HG03378 (cell line): ENCODE measurements around the gene SCRN2.

Experiments used
- ATAC-seq: cut with Tn5 transposase; IDR thresholded peaks from one replicate; pipeline ENCODE4 v1.9.1; 2021; ENCODE audit warnings: mild to moderate bottlenecking, moderate library complexity; ENCODE audit not compliant: unreplicated experiment

SCRN2 gene

DNA sequence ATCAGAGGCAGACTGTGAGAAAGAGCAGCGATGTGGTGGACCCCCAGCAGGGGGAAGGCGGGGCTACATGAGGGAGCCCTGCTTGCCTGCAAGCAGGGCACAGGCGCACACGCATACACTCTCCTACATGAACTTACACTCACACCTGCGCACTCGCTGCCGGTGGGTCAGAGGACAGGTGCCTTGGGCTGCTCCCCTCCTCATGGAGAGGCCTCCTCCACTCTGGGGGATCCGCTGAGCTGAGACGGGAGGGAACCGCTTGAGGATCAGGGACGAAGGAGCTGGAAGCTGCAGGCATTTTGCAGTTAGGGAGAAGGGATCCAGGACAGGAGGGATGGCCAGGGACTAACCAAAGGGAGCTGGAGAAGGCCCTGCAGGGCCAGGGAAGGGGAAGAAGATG, 33.7 kb downstream of the SCRN2 start:
- no peak for ATAC-seq

DNA sequence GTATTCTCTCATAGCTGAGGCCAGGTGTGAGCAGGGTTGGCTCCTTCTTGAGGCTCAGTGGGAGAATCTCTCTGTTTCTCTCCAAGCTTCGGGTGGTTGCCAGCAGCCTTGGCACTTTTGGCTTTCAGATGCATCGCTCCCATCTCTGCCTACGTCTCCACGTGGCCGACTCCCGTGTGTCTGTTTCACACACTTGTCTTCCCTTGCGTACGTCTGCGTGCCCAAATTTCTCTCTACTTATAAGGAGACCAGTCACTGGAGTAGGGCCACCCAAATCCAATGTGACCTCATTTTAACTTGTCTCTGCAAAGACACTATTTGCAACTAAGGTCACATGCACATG, 34.2 kb downstream of the SCRN2 start:
- ATAC-seq = no peak

DNA sequence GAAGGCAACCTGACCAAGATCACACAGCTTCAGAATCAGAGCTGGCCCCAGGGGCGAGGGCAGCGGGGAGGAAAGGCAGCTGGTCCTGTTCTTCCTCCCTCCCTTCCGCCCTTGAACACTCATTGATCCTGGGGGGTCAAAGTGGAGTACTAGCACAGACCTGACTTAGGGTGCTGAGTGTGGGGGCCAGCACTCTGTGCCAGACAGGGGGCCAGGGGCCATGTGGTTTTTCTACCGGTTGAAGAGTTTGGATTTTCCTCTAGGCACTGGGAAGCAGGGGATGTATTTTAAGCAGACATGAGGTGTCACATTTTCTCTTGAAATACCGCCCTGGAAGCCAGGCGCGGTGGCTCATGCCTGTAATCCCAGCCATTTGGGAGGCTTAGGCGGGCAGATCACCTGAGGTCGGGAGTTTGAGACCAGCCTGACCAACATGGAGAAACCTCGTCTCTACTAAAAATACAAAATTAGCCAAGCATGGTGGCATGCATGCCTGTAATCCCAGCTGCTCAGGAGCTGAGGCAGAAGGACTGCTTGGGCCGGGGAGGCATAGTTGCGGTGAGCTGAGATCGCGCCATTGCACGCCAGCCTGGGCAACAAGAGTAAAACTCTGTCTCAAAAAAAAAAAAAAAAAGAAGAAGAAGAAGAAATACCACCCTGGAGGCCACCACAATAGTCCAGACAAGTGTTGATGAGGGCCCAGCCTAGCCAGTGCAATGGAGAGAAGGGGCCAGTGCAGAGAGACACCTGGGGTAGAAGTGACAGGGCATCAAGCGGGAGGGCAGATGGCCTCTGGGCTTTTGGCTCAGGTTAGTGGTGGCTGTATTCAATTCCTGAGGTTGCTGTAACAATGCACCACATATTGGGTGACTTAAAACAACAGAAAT, 34.8 kb downstream of the SCRN2 start:
- no peak for ATAC-seq

DNA sequence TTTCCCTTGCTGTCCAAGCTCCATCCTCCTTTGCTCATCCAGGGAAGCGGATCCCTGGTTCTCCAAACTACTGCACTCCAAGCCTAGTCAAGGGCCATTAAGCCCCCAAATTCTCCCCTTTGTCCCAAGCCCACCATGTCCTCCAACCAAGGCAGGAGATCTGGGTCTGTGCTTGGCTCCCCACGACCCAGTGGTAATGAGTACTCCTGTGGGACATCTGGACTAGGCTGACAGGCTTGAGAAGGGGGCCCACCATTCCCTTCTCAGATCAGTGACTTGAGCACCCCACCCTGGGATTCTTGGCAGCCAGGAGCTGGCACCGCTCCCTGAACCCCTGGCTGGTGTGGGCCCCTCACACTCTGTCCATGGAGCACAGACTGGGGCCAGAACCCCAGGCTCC, 36.6 kb downstream of the SCRN2 start:
- ATAC-seq = no peak

DNA sequence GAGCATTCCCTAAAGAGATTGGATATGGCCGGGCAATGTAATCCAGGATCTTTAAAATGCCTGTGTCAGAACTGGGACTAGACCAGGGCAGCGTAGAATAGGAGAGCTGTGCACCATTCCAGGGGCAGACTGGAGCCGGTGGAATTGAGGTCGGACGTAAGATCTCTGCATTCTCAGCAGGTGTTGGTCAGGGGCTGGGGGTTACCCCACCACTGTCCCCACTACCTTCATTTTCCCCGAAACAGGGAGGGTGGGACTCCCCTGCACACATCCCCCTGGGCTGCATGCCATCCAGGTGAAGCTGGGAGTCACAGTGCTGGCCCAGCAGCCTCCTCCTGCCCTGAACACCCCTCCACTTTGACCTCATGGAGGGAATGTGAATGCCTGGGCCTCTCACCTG, 37.3 kb downstream of the SCRN2 start:
- ATAC-seq = no peak

DNA sequence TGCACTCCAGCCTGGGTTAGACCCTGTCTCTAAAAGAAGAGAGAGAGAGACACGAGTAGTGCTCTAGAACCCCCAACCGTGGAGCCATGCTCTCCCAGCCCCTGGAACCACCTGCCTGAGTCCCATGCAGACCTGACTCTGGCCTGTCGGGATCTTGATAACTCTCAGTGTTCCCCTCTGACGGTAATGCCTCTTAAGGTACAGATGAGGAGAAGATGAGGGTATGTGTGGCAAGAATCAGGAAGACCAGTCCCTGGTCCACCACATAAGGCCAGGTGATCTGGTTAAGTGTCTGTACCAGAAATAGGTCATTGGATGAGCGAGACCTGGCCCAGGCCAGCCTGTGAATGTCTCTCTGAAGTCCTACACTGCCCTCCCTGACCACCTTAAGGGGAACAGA, 37.9 kb downstream of the SCRN2 start:
- ATAC-seq = no peak

DNA sequence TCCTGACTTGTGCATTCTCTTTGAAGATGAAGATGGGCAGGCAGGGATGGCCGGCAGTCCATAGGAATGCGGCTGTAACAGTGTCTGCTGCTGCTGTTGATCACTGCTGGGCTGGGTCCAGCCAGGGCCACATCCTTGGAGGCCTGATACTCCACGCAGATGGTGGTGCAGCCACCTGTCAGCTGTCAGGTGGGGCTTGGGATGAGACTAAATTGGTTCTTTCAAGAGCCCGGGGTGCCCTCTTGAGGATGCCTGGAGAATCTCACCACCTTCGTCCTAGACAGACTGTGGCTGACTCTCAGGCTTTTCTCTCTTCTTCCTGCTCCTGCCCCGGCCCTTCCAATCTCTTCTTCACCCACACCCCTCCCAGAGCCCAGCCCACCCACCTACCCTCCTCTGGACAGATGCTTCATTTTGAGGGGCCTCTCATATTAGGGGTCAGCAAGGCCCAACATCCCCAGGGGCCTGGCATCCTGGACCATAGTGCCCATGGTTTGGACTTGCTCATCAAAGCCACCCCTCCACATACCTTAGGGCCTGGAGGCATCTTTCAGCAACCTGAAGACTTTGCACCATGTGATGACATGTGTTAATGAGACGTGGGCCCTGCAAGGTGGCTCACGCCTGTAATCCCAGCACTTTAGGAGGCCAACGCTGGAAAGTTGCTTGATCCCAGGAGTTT, 38.6 kb downstream of the SCRN2 start:
- no peak for ATAC-seq

DNA sequence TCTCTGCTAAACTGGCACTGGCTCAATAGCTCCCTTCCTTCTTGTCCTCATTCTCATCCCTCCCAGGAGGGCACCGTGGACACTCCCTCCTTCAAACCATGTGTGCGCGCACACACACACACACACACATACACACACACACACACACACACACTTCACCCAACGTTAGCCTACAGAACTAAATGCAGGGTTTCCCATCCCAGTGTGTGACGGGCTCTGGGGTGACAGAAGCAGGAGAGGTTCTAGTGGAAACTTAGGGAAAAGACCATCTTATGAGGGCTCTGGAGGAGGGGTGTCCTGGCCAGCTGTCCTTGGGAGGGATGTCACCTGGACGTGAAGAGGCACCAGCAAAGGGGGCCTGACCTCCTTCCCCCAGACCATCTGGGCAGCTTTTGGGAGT, 39.2 kb downstream of the SCRN2 start:
- no peak for ATAC-seq

DNA sequence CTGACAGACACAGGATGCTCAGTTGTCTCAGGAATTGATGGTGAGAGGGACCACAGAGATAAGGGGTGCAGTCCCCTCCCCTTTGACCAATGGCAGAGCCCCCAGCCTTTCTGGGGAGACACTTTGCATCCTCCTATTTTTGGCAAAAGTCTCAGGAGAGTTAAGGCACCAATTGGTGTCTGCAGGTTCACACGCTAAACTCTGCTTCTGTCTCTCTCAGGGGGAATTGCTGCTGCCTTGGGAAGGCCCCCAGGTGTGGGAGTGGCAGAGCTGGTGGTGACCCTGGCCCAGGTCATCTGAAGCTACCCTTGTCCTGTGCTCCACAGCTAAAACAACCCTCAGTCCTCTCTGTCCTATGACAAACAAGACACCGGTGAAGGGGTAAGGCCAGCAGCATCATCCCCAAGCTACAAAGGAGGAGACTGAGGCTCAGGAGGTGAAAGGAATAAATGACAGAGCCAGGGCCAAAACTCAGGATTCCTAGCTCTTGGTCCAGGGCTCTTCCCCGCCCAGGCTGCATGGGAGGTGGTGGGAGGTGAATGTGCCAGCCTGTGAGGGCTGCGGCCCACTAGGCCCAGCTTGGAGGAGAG, 39.8 kb downstream of the SCRN2 start:
- ATAC-seq = no peak

DNA sequence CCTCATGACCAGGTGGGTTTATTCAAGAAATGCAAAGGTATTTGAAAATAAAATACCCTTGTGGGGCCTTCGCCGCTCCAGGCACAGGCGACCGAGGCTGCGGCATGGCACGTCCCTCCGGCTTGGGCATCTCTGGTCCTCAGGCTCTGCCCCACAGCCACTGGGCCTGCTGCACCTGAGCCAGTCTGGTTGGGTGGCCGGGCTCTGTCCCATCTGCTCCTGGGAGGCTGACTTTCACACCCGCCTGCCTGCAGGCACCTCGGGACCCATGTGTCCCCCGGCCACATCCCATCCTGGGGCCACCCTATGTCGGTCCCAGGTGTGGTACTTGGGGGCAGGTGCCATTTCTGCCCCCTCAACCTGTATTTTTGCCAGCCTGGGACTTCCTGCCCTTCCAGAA, 40.4 kb downstream of the SCRN2 start:
- ATAC-seq = no peak

DNA sequence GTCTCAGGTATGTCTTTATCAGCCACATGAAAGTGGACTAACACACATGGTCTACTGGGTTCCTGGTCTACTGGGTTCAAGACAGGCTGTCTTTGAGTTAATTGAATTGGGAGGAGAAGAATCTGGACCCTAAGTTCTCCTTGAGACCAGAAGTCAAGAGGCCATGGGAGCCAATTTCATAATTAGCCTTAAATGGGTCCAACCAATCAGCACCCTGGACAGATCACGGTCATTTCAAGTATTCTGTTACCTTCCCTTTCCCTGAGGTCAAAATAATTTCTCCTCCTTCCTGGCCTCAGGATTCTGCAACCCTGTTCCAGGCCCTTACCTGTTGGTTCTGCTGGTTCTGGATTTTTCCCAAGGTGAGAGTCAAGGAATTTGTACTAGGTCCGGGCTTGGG, 43.3 kb downstream of the SCRN2 start:
- no peak for ATAC-seq

DNA sequence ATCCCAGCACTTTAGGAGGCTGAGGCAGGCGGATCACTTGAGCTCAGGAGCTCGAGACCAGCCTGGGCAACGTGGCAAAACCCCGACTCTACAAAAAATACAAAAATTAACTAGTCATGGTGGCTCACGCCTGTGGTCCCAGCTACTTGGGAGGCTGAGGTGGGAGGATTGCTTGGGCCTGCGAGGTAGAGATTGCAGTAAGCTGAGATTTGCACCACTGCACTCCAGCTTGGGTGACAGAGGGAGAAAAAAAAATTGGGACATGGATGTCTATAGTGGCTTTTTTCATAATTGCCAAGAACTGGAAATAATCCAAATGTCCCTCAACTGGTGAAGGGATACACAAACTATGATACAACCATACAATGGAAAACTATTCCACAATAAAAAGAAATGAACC, 48.1 kb downstream of the SCRN2 start:
- ATAC-seq = no peak

DNA sequence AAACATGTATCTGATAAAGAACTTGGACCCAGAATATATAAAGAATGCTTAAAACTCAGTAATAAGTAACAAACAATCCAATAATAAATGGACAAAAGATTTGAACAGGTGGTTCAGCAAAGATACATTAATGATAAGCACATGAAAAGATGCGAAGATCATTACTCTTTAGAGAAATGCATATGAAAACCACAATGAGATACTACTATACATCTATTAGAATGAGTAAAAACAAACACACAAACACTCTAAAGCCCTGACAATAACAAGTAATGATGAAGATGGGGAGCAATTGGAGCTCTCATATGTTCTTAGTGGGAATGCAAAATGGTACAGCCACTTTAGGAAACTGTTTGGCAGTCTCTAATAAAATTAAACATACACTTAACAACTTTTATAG, 48.6 kb downstream of the SCRN2 start:
- no peak for ATAC-seq

DNA sequence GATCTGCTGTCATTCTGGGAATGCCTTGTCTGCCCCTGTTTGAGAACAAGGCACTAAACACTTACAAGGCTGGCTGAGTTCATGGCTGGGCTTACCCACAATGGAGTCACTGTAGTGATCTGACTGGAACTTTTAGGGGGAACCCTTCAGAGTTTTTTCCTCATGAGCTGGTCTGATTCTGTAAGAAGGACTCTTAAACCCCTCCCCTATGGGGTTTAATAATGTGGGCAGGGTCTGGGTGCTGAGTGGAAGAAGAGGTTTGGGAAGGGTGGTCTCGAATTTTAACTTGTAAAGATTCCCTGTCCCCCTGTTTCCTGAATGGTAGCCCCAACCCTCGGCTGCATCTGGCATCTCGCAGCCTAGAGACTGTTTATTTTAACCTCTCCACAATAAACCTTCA, 50.0 kb downstream of the SCRN2 start:
- ATAC-seq = no peak

DNA sequence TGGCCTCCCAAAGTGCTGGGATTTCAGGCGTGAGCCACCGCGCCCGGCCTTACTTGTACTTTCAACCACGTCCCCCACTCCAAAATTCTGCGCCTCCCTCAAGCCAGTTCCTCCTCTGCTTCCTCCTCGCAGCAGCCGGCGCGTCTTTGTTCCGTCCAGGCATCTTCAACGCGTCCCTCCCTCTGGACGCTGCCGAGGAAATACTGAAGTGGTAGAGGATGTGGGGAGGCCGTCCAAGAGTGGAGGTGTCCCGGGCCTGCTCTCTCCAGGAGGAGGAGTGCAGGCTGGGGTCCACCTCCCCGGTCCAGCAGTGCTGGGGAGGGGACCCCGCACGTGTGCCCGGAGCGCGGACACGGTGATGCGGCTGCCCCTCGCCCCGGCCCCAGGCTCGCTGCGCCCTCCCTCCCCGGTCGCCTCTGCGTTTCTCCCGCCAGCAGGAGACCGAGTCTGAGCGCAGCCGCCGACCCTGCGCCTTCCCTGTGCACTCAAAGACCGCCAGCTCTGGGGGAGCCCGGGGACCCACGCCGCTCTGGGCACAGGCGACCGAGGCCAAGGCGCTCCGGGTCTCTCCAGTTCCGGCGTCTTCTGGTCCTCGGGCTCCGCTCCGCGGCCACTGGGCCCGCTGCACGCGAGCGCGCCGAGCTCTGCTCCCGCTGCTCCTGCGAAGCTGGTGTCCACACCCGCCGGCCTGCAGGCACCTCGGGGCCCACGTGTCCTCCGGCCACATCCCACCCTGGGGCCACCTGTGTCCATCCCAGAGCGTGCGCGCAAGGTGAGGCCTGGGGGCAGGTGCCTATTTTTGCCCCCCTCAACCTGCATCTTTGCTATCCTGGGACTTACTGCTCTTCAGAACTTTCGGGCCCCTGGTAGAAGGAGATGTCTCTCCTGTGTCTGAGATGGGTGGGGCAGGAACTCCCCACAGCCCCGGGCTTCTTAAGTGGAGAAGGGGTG, 51.2 kb downstream of the SCRN2 start:
- no peak for ATAC-seq
